NCI-H524 (cell line): Measurements from ENCODE around the gene KCNT2.

Source experiments
- DNase-seq, 2 experiments: peaks; one replicate each; lab custom pipeline; 2025; lab: John Stamatoyannopoulos, UW

The KCNT2 gene

DNA sequence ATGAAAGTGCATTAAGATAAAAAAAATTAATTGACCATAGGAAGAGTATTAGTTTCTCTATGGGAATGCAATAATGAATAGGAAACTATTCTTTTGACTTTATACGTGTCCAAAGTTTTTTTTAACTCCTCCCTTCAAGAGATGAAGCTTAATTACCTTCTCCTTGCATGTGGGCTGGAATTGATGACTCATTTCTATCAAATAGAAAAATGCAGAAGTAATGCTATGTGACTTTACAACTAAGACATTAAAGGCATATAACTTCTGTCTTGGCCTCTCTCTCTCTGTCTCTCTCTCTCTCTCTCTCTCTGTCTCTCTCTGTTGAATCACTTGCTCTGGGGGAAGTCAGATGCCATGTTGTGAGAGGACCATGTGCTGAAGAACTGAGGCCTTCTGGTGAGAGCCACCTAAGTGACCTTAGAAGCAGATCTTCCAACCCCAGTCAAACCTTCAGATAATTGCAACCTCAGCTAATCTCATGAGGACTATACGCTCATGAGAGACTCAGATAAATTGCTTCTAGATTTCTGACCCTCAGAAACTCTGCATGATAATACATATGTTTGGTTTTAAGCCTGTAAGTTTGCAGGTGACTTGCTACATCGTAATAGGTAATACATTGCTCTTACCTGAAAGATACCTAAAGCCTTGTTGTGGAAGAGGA lies 414.2 kb downstream of the KCNT2 start:
- DNase-seq, result no peak

DNA sequence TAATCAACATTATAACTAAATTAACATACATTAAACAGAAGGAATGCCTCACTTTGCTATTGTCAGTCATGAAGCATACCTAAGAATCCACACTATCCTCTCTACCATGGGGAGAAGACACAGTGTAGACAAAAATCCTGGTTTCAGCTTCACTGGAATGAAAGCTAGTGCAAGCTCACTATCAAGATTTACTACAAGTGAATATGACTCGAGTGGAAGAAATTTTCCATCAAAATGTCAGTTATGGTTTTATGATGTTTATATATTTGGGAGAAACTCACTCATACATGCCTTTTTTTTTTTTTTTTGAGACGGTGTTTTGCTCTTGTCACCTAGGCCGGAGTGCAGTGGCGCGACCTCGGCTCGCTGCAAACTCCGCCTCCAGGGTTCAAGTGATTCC lies 424.3 kb downstream of the KCNT2 start:
- DNase-seq, result no peak

DNA sequence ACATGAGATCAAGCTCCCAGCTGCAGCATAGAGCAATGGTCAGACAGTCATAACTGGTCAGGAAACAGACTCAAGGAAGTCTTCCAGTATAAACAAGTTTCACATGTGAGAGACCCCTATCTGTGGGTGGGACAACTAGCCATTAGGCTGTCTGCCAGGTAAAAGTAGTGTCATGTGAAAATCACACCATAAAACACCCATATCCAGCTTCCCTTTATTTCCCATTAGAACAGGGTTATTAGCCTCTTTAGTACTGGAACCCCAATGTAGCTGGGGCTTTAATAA lies 426.7 kb downstream of the KCNT2 start:
- no peak for DNase-seq

- DNase-seq, result no peak
Observed at GRCh38 chr1:196180847-196181593, 427.2 kb downstream of the KCNT2 start.

DNA sequence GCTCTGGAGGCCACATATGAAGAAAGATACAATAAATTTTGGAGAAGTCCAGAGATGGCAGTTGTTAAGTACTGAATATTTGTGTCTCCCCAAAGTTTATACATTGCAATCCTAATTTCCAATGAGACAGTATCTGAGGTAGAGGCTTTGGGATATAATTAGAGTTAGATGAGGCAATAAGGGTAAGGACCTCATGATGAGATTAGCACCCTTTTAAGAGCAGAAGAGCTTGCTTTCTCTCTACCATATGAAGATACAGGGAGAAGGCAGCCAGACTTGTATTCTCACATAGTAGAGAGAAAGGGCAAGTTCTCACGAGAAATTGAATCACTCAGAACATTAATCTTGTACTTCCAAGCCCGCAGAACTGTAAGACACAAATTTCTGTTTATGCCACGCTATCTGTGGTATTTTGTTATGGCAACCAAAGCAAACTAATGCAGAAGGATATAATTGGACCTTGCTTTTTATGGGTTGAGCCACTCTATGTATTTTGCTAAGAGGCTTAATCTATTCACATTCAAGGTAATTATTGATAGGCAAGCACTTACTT lies 430.1 kb downstream of the KCNT2 start:
- no peak for DNase-seq
